Smooth muscle cell (in vitro differentiated cells): ENCODE measurements around the gene HOXC5. TPM values are rescaled to one million over a fixed set of nuclear protein-coding genes. Genes with fewer than 3 reads are reported as not detected.

ENCODE experiments used
- DNase-seq: peaks from one replicate; lab custom pipeline; 2025; ENCODE audit not compliant: unreplicated experiment; lab: John Stamatoyannopoulos, UW
- H2AFZ ChIP-seq: fragments of 200-600 bp; sonication (generic); 2 replicates; pipeline ENCODE4 v1.6.0; 2016; ENCODE audit warnings: antibody characterized with exemption, low read depth, mild to moderate bottlenecking
- H3F3A ChIP-seq: fragments of 200-600 bp; sonication (generic); 2 replicates; pipeline ENCODE4 v1.6.0; 2017; ENCODE audit warnings: antibody characterized with exemption, low read depth
- H3K27ac ChIP-seq: fragments of 200-600 bp; sonication (generic); 2 replicates; pipeline ENCODE4 v1.5.1; 2016; ENCODE audit warnings: low read depth, mild to moderate bottlenecking
- H3K27me3 ChIP-seq: fragments of 200-600 bp; sonication (generic); 2 replicates; pipeline ENCODE4 v1.6.1; 2016; ENCODE audit warnings: low read depth, mild to moderate bottlenecking
- H3K36me3 ChIP-seq: fragments of 200-600 bp; sonication (generic); 2 replicates; pipeline ENCODE4 v1.5.1; 2016; ENCODE audit warnings: low read depth
- H3K4me1 ChIP-seq: fragments of 200-600 bp; sonication (generic); 2 replicates; pipeline ENCODE4 v1.5.1; 2016; ENCODE audit warnings: low read depth
- H3K4me2 ChIP-seq: fragments of 200-600 bp; sonication (generic); 2 replicates; pipeline ENCODE4 v1.6.0; 2016; ENCODE audit warnings: mild to moderate bottlenecking
- H3K4me3 ChIP-seq: fragments of 200-600 bp; sonication (generic); 2 replicates; pipeline ENCODE4 v1.5.1; 2016; ENCODE audit warnings: mild to moderate bottlenecking
- H3K79me2 ChIP-seq: fragments of 200-600 bp; sonication (generic); 2 replicates; pipeline ENCODE4 v1.6.0; 2016; ENCODE audit warnings: low read depth, mild to moderate bottlenecking
- H3K9ac ChIP-seq: fragments of 200-600 bp; sonication (generic); 2 replicates; pipeline ENCODE4 v1.6.0; 2016; ENCODE audit warnings: low read depth
- H3K9me3 ChIP-seq: fragments of 200-600 bp; sonication (generic); replicated peaks from 2 replicates; pipeline ENCODE4 v1.5.1; 2016; ENCODE audit warnings: low read depth
- H4K20me1 ChIP-seq: fragments of 200-600 bp; sonication (generic); 2 replicates; pipeline ENCODE4 v1.6.0; 2016; ENCODE audit warnings: low read depth
- CTCF ChIP-seq: fragments of 200-600 bp; sonication (generic); IDR thresholded peaks from 2 replicates; pipeline ENCODE4 v1.5.1; 2017; ENCODE audit warnings: borderline replicate concordance, mild to moderate bottlenecking, antibody characterized with exemption; ENCODE audit not compliant: insufficient read depth, poor library complexity, severe bottlenecking
- WGBS: methylation state at CpG from one replicate; pipeline ENCODE4 v1.1.7; 2016; ENCODE audit warnings: low lambda C conversion rate; 5-methylcytosine and 5-hydroxymethylcytosine counted together
- polyA plus RNA-seq: library from polyadenylated mRNA; unstranded; fragments of >200 nt; fragmentation: Nextera tagmentation; extraction: Ambion mirVana; gene quantifications from 2 replicates; pipeline ENCODE4 v1.2.1, GENCODE V29; 2016
- total RNA-seq: library from RNA; depleted of rRNA; stranded (reverse); fragments of >200 nt; gene quantifications from 2 replicates; pipeline ENCODE4 v1.2.3, GENCODE V29; 2014

Gene HOXC5
- total and polyA plus RNA-seq, 2 experiments from 2014 or later, result 0.54 to 1.3 TPM

GRCh38 chr12:53992377-53992889 is 40.4 kb upstream of the HOXC5 start:
- no peaks in the 10 kb centered on the region for H3K9me3 ChIP-seq
- H3F3A ChIP-seq, result no peaks in the 10 kb centered on the region
- no peak for TF ChIP-seq CTCF
- no peak overlapping the region for H3K4me2 ChIP-seq
- H3K79me2 ChIP-seq, result no peaks in the 10 kb centered on the region
- WGBS, result 50% methylated on average over 7 of the region's 7 CpGs
- H3K4me1 ChIP-seq, result no peaks in the 10 kb centered on the region
- H3K27ac ChIP-seq, result no peak overlapping the region
- no peaks in the 10 kb centered on the region for H4K20me1 ChIP-seq
- H2AFZ ChIP-seq, result no peak overlapping the region
- no peak for DNase-seq
- H3K9ac ChIP-seq, result no peak overlapping the region
- no peaks in the 10 kb centered on the region for H3K36me3 ChIP-seq
- H3K4me3 ChIP-seq, result no peak overlapping the region
- H3K27me3 ChIP-seq, result peaks cover 100% of the 10 kb centered on the region

- H3K4me3 ChIP-seq, result no peak overlapping the region
- H3F3A ChIP-seq, result no peaks in the 10 kb centered on the region
- TF ChIP-seq CTCF, result no peak
- H3K27me3 ChIP-seq, result peaks cover 100% of the 10 kb centered on the region
- H2AFZ ChIP-seq, result no peak overlapping the region
- no peak overlapping the region for H3K9ac ChIP-seq
- H3K4me2 ChIP-seq, result no peak overlapping the region
- H3K27ac ChIP-seq, result no peak overlapping the region
- no peaks in the 10 kb centered on the region for H3K36me3 ChIP-seq
- WGBS, result 48% methylated on average over 18 of the region's 18 CpGs
- DNase-seq, result no peak
- H3K79me2 ChIP-seq, result no peaks in the 10 kb centered on the region
- no peaks in the 10 kb centered on the region for H3K9me3 ChIP-seq
- H4K20me1 ChIP-seq, result no peaks in the 10 kb centered on the region
- no peaks in the 10 kb centered on the region for H3K4me1 ChIP-seq
These were observed 39.5 kb upstream of the HOXC5 start for GRCh38 chr12:53993162-53994008.

GRCh38 chr12:53994009-53994263 is 38.9 kb upstream of the HOXC5 start:
- Histone ChIP-seq H3K27me3 (peaks cover 100% of the 10 kb centered on the region), H3K4me1 (no peaks in the 10 kb centered on the region), H3K27ac (no peak overlapping the region), H3K9ac (no peak overlapping the region), H3K79me2 (no peaks in the 10 kb centered on the region), H4K20me1 (no peaks in the 10 kb centered on the region), H3K9me3 (no peaks in the 10 kb centered on the region), H2AFZ (no peak overlapping the region), H3F3A (no peaks in the 10 kb centered on the region), H3K36me3 (no peaks in the 10 kb centered on the region), H3K4me2 (peak overlapping the region; percentile 89), H3K4me3 (no peak overlapping the region)
- WGBS, result 13% methylated on average over 16 of the region's 19 CpGs
- DNase-seq, result no peak
- no peak for TF ChIP-seq CTCF
